ENCODE data around the gene BAG5.
"Not testable (repeated sequence)": the region's sequence is repeated elsewhere in the genome, so short reads cannot be mapped to it uniquely, and the experiment has no call there.

BAG5 gene

GRCh38 chr14:103522649-103523574, 39.5 kb downstream of the BAG5 start, which contains the start of gene CKB:
Gene CKB (minus strand): TSS chr14:103522830. CDS start chr14:103522493, 337 bp downstream.
- DNase-seq: peak; percentile 29 to 72 (median 52)

DNA sequence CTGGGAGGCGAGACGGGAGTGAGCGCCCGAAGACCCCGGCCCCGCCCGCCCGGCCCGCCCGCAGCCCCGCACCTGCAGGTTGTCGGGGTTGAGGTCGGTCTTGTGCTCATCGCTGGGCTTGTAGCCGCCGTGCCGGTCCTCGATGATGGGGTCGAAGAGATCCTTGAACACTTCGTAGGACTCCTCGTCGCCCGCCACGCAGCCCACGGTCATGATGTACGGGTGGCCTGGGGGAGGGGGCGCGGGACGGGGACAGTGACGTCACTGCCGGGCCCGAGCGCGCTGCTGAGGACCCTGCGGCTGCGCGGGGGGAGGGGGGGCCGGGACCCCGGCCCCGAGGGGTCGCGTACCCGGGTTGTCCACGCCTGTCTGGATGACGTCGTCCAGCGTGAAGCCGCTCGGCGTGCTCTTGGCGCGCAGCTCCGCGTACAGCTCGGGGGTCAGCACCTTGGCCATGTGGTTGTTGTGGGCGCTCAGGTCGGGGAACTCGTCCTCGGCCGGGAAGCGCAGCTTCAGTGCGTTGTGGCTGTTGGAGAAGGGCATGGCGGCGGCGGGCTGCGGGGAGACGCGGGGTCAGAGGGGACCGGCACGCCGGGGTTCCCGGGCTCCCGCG, 40.4 kb downstream of the BAG5 start:
- DNase-seq: no peak

GRCh38 chr14:103521438-103521950, 41.0 kb downstream of the BAG5 start:
- peak in 1 of 4 experiments; percentile 42 for DNase-seq

DNA sequence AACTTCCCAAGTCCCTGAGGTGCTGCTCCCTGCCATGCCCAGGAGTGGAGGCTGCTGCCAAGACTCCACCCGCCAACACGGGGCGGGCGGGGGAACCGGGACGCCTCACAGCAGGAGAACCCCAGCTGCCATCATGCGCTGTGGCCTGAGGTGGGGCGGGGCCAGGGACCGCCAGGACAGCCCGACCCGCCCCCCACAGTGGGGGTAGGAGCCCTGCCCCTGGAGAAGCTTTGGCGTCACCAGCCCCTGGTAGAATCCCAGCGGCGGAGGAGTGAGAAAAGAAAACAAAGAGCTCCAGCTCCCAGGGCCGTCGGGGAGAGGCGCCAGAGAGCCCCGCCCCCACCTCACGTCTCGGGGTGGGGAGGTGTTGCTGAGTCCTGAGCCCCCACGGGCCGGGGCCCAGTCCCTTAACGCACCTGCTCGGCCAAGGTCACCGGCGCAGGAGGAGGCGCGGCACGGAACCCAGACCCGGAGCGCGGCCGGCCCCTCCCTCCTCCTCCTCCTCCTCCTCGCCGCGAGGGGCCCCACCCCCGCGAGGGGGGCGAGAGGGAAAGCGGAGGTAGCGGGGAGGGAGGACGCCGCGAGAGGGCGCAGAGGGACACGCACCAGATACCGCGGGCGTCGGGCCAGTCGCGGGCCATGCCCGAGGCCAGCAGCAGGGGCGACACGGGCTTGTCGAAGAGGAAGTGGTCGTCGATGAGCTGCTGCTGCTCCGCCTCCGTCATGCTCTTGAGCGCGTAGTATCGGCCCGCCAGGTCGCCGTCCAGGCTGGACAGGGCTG, 41.6 kb downstream of the BAG5 start:
- DNase-seq: peak; percentile 55 to 85 (median 77)

DNA sequence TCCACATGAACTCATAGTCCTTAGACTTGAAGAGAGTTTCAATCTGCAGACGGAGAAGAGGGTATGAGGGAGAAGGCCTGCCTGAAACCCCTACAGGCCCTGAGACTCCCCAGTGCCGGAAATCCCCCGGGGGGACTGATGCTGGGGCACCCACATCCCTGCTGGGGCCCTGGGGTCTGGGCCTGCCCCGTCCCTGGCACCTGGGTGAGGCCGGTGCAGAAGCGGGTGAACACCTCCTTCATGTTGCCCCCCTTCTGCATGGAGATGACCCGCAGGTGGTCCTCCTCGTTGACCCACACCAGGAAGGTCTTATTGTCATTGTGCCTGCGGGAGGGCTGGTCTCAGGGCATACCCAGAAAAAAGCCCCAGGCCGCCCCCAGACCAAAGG, 42.2 kb downstream of the BAG5 start:
- DNase-seq: no peak

DNA sequence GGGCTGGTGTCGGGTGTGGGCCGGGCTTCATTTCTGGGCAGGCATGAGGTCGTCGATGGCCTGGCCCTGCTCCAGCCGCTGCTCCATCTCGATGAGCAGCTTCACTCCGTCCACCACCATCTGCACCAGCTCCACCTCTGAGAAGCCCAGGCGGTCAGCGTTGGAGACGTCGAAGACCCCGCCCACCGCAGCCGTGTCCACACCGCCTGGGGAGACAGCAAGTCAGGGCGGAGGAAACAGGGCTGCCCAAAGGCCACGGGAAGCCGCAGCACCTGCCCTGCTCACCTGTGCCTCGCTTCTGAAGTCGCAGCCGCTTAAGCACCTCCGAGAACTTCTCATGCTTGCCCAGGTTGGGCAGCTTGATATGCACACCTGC, 42.6 kb downstream of the BAG5 start:
- DNase-seq: no peak

GRCh38 chr14:103519043-103519836, 43.2 kb downstream of the BAG5 start:
- DNase-seq: no peak

DNA sequence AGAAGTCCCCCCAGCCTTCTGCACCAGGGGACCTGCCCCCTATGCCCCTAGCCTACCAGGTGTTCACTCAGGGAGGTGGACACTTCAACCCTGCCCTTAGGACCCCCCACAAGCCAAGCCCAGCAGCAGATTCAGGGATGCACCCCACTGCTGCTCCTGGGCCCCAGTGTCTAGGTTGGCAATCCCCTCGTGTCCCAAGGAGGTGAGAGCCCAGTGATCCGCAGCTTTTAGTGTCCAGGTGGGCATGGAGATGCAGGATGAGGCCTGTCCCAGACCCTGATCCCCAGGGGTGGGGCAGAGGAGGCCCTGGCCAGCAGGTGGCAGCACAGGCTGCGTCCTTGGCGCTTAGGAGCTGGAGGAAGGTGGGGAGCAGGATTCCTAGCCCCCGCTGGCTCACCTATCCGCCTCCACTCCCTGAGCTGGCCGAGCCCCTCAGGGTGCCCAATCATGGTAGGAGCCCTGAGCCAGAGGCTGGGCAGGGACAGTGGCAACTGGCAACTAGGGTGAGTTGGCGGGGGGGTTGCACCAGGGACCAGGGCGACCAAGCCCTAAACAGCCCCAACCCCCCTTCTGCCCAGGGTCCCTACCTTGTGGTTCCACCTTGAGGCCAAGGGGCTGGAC, 43.9 kb downstream of the BAG5 start:
- peak; percentile 44 to 81 (median 56) for DNase-seq

DNA sequence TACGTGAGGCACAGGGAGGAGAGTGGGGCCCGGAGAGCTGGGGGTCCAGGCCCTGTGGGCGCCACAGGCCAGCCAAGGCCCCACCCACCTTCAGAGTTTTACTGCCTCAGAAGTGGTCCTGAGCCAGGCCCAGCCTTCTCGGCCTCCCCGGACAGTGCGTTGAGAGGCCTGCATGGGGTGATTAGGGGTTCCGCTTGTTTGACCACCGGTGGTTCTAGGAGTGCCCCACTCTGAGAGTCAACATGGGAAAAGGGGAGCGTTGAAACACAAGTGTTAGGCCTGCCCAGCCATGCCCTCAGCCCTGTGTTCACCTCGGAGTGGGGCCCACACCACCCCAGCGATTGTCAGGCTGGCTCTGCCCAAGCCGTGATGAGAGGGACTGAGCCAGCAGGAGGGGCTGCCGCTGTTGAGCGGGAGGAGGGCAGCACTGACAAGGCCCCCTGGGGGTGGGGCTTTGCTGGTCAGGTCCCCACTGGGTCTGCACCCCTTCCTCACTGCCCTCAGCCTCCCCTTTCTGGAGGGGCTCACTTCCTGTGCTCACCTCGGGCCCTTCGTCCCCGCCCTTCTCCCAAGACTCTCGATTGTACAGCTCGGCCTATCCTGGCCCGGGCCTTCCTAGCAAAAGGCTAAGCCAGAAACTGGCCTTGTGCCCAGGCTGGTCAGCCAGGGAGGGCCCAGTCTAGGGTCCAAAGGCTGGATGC, 44.6 kb downstream of the BAG5 start:
- no peak for DNase-seq

DNA sequence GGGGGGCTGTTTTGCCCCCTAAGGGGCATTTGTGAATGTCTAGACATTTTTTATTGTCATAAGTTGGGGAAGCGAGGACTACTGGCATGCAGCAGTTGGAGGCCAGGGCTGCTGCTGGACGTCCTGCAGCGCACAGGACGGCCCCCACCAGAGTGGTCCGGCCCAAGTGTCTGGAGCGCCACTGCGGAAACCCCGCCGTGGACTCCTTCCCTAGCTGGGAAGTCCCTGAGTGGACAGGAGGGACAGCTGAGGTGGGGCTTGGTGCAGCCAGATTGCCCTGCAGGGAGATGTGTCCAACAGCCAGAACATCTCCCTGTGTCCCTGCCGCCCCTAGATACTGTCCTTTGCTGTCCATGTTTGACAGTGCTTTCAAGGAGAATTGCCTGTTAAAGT, 45.3 kb downstream of the BAG5 start:
- DNase-seq: no peak

- DNase-seq: no peak
Measured at GRCh38 chr14:103516426-103517173, 45.9 kb downstream of the BAG5 start.

- DNase-seq: no peak
Measured at GRCh38 chr14:103514596-103515421, 47.6 kb downstream of the BAG5 start.

GRCh38 chr14:103512701-103513611, 49.5 kb downstream of the BAG5 start:
- DNase-seq: peak; percentile 67 to 84 (median 78)

- DNase-seq: not testable (repeated sequence)
Measured at GRCh38 chr14:103512180-103512579, 50.3 kb downstream of the BAG5 start.

DNA sequence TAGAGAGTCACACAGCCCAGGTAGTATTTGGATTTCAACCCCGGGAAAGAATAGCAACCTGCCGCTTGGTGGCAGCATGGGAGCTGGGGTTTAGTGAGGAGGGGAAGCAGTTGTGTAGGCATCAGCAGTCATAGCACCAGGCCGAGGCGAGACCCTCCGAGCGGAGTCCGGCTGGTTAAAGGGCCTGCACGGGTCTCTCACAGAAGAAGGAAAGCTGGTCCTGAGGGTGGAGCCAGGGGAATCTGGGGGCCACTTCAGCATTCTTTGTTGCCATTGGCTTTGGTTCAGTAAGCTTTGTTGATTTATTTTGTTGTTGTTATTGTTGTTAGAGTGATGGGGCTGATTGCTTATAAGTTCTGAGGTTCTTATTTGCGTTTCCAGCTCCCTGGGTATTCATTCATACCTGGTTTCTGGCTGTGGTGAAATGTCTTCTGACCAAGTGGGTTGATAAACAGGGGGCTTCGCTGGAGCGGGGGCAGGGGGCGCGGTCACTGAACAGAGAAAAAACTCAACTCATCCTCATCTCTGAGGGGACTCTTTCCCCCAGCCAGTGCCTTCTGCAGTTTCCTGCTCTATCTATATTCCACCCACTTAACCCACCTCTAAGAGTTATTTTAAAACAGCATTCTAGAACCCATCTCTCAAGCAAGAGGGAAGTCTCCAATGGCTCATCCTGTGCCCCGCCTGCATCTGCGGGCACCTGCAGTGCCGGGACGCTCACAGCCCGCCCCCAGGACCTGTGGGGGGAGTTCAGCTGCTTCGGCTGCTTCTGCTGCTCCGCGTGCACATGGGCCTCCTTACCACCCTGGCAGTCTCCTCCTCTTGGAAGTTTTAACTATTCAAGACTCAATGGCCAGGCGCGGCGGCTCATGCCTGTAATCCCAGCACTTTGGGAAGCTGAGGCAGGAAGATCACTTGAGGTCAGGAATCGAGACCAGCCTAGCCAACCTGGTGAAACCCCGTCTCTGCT, 51.4 kb downstream of the BAG5 start:
- no peak for DNase-seq

DNA sequence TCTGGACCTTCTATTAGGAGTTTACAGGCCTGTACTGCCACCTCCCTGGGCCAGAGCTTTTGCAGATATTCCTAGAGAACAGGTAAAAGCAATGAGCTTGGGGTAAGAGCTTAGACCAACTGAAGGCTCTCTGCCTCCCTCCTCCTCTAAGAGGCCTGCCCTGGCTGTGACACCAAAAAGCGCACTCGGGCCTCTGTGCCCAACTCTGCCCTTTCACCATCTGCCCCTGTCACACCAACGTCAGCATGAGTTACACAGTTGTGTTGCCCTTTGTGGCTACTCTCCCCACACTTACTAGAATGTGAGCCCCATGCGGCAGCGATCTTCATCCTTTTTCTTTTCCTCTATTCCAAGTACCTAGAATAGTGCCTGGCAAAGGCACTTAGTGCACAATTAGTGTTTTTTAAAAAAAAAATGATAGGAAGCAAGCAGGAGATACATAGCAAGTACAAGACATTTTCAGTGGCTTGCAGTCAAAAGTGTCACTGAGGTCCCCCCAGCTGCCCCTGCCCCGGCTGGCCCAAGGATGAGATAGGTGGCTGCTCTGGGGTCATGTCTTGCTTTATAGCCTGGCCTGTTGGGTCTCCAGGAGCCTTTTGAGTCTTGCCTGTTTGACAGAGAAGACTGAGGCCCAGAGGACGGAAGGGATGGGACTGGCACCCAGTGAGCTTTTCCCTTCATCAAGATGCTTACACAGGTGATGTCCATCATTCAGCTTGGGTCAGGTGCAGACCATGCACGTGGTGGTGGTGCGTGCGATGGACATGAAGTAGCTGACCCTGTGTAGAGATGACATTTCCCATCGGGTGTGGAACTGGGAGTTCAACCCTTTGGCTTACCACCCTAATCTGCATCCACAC, 52.4 kb downstream of the BAG5 start:
- DNase-seq: no peak

Measured in suppressor macrophage (primary cell).